KMS-11 (cell line): ENCODE data around the gene PRICKLE4.
A peak's percentile ranks its signal among the peaks of the same experiment; 100 is the strongest.

Source experiments
- H2AFZ ChIP-seq: fragments of 200-600 bp; sonication (generic); 2 replicates; pipeline ENCODE4 v1.6.1; 2016; ENCODE audit warnings: antibody characterized with exemption, mixed run types, low read depth
- H3K27ac ChIP-seq: fragments of 200-600 bp; sonication (generic); 2 replicates; pipeline ENCODE4 v1.6.1; 2016; ENCODE audit warnings: mild to moderate bottlenecking, mixed run types
- H3K27me3 ChIP-seq: fragments of 200-600 bp; sonication (generic); 2 replicates; pipeline ENCODE4 v1.6.1; 2017; ENCODE audit warnings: mild to moderate bottlenecking, low read depth, mixed run types, moderate library complexity; ENCODE audit not compliant: insufficient read depth
- H3K36me3 ChIP-seq: fragments of 200-600 bp; sonication (generic); 2 replicates; pipeline ENCODE4 v1.6.1; 2017; ENCODE audit warnings: mild to moderate bottlenecking, mixed run types; ENCODE audit not compliant: insufficient read depth
- H3K4me1 ChIP-seq: fragments of 200-600 bp; sonication (generic); 2 replicates; pipeline ENCODE4 v1.6.1; 2016; ENCODE audit warnings: mild to moderate bottlenecking, low read depth, mixed run types; ENCODE audit not compliant: poor library complexity, severe bottlenecking
- H3K4me2 ChIP-seq: fragments of 200-600 bp; sonication (generic); 2 replicates; pipeline ENCODE4 v1.7.0; 2016; ENCODE audit warnings: mild to moderate bottlenecking, mixed run types
- H3K4me3 ChIP-seq: fragments of 200-600 bp; sonication (generic); IDR thresholded peaks from 2 replicates; pipeline ENCODE4 v1.6.1; 2017; ENCODE audit warnings: low read depth, low read length, mixed read lengths; ENCODE audit not compliant: insufficient read depth
- H3K79me2 ChIP-seq: fragments of 200-600 bp; sonication (generic); 2 replicates; pipeline ENCODE4 v1.6.1; 2016; ENCODE audit warnings: low read depth, mixed run types; ENCODE audit not compliant: insufficient read depth
- H3K9ac ChIP-seq: fragments of 200-600 bp; sonication (generic); 2 replicates; pipeline ENCODE4 v1.6.1; 2016; ENCODE audit warnings: mild to moderate bottlenecking, mixed run types
- H4K20me1 ChIP-seq: fragments of 200-600 bp; sonication (generic); 2 replicates; pipeline ENCODE4 v1.6.1; 2016; ENCODE audit warnings: mild to moderate bottlenecking, mixed run types; ENCODE audit not compliant: insufficient read depth
- CTCF ChIP-seq: fragments of 200-600 bp; sonication (generic); conservative IDR thresholded peaks from 2 replicates; pipeline ENCODE4 v1.6.1; 2017; ENCODE audit warnings: low read depth, mild to moderate bottlenecking, antibody characterized with exemption, low read length, moderate library complexity, mixed read lengths

Gene PRICKLE4

GRCh38 chr6:41780551-41781365, at the start of gene PRICKLE4:
TSS of gene PRICKLE4 (plus strand) at chr6:41780782. CDS start at chr6:41783474, 2,692 bp downstream.
- H2AFZ ChIP-seq, result peak within 1 kb of the TSS; percentile 74
- no peak for TF ChIP-seq CTCF
- H3K36me3 ChIP-seq, result no peaks in the 10 kb centered on the region
- H3K27me3 ChIP-seq, result peaks cover 33% of the 10 kb centered on the region
- H3K79me2 ChIP-seq, result no peaks in the 10 kb centered on the region
- H3K4me1 ChIP-seq, result peaks cover 12% of the 10 kb centered on the region
- no peak within 1 kb of the TSS for H3K9ac ChIP-seq
- H3K4me2 ChIP-seq, result peak within 1 kb of the TSS; percentile 31
- H3K27ac ChIP-seq, result no peak within 1 kb of the TSS
- H3K4me3 ChIP-seq, result no peak within 1 kb of the TSS
- no peaks in the 10 kb centered on the region for H4K20me1 ChIP-seq

GRCh38 chr6:41731561-41732086, 49.0 kb upstream of the PRICKLE4 start:
- peak overlapping the region; percentile 86 for H3K4me2 ChIP-seq
- H3K27ac ChIP-seq, result no peak overlapping the region
- H2AFZ ChIP-seq, result no peak overlapping the region
- TF ChIP-seq CTCF, result no peak
- H3K36me3 ChIP-seq, result no peaks in the 10 kb centered on the region
- no peaks in the 10 kb centered on the region for H4K20me1 ChIP-seq
- H3K27me3 ChIP-seq, result no peaks in the 10 kb centered on the region
- H3K79me2 ChIP-seq, result peaks cover 18% of the 10 kb centered on the region; the same call in 1 of the 2 replicates
- H3K4me3 ChIP-seq, result no peak overlapping the region
- H3K9ac ChIP-seq, result no peak overlapping the region; the same call in 1 of the 2 replicates
- peaks cover 34% of the 10 kb centered on the region for H3K4me1 ChIP-seq

- no peak overlapping the region; the same call in 1 of the 2 replicates for H3K9ac ChIP-seq
- peak overlapping the region; percentile 86 for H3K4me2 ChIP-seq
- H3K4me1 ChIP-seq, result peaks cover 34% of the 10 kb centered on the region
- H3K36me3 ChIP-seq, result no peaks in the 10 kb centered on the region
- H4K20me1 ChIP-seq, result no peaks in the 10 kb centered on the region
- H3K79me2 ChIP-seq, result peaks cover 18% of the 10 kb centered on the region; the same call in 1 of the 2 replicates
- H3K4me3 ChIP-seq, result no peak overlapping the region
- H3K27me3 ChIP-seq, result no peaks in the 10 kb centered on the region
- H3K27ac ChIP-seq, result peak overlapping the region; percentile 74
- no peak for TF ChIP-seq CTCF
- no peak overlapping the region for H2AFZ ChIP-seq
Observed at GRCh38 chr6:41732149-41732548, 48.4 kb upstream of the PRICKLE4 start.

- Histone ChIP-seq H4K20me1 (no peaks in the 10 kb centered on the region), H3K27me3 (no peaks in the 10 kb centered on the region), H3K27ac (peak overlapping the region; percentile 74), H3K4me3 (no peak overlapping the region), H2AFZ (peak overlapping the region; percentile 13; the same call in 1 of the 2 replicates), H3K4me1 (peaks cover 34% of the 10 kb centered on the region), H3K79me2 (peaks cover 18% of the 10 kb centered on the region; the same call in 1 of the 2 replicates), H3K4me2 (peak overlapping the region; percentile 86), H3K9ac (peak overlapping the region; percentile 43; the same call in 1 of the 2 replicates), H3K36me3 (no peaks in the 10 kb centered on the region)
- no peak for TF ChIP-seq CTCF
Observed at GRCh38 chr6:41732591-41733359, 47.8 kb upstream of the PRICKLE4 start.
